SW 1271 (cell line): ENCODE measurements around the gene ACSL3.
"Not testable (repeated sequence)": the region's sequence is repeated elsewhere in the genome, so short reads cannot be mapped to it uniquely, and the experiment has no call there.

Source experiments
- DNase-seq, 2 experiments: peaks; one replicate each; lab custom pipeline; 2025; lab: John Stamatoyannopoulos, UW

Gene ACSL3

DNA sequence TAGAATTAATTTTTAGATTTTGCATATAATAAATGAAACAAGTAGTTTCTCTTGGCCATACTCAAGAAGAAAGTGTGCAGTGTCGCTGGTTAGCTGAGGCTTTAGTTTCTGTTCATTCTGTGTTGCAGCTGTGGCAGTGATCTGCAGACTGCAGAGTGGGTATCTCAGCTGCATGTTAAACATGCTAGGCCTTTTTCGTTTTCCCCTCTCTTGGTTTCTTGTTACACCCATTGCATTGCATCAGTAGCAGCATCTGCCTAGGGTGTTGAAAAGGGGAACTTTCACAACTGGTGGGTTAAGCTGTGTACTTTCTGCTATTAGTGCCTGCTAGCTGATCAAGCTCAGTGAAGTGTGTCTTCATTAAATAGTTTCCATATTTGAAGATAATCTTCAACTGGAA, 51.3 kb downstream of the ACSL3 start:
- no peak for DNase-seq

DNA sequence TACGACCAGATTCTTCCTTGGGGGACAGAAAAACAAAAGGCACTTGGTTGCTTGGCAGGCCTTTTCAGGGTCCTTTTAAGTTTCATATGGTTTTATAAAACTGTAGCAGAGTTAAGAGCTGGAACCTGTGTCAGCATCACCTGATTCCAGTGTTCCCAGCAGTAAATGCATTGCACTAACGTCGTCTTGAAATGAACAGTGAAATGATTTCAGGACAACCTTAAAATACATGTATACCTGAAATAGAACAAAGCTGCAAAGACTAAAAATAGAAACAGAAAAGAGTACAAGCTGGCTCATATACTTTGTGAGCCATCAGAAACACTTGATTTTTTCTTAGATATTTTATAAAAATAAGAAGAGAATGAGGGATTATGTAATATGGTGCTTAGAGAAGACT, 51.9 kb downstream of the ACSL3 start:
- no peak for DNase-seq

DNA sequence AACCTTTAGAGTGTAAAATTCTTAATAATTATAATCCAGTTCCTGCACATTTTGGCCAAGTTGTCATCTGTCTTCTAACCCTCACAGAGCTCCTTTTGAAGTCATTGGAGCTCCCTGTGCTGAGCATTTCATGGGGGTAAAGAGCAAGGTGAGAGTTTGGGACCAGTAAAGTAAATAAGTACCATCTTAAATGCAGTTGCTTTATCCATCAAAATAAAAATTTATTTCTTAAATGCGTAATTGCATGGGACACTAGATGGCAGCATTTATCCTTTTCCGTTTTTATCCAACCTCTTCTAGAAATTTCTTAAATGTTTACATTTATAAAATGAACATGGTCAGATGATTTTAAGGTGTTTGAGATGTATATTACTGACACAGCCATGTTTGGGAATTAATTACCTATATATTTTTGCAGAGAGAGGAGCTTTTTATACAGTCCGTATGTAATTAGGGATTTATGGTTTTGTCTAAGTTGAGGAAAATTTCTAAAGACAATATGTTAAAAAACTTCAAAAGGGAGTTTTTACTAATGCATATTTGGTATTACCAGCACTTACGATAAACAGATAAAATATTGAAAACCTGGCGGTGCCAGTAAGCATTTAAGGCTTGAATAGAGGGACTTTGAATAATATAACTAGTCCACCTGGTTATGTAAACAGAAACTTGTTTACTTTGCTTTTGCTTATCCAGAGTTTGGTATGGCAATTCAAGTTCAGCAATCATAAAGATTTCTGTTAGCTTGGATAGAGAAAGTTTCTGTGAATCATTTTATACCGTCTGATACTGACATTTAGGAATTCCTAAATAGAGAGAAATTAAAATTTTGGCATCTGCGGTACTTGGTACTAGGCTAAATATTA, 54.5 kb downstream of the ACSL3 start:
- DNase-seq: peak in 1 of 2 experiments; percentile 9

DNA sequence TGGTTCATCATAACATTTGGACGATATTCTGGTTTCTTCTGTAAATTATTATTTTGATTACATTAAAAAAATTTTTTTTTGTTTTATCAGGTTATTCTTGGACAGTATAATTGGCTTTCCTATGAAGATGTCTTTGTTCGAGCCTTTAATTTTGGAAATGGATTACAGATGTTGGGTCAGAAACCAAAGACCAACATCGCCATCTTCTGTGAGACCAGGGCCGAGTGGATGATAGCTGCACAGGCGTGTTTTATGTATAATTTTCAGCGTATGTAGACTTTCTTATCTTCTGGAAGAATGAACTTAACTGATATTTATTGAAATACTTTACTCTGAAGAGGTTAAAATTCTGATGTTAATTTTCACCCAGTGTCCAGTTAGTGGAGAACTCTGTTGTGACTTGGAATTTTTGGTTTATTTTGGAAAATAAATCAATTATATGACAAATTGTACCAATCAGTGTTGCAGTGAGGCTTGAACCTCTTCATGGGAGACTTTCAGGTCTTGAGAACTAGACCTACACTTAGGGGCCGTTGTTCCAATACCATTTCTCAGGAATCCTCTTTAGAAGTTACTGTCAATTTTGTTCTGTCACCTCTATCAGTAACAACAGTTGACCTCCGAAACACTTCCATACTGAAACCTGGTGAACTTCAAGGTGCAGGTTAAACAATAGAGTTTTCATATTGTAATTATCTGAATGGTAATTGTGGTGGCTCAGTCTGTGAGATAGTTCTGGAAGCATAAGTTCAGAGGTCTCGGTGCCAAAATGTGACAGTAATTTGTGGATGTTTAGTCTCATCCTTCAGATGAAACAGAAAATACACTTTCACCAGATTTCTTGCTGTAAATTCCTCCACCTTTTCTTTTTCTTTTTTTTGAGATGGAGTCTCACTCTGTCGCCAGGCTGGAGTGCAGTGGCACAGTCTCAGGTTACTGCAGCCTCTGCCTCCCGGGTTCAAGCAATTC, 55.7 kb downstream of the ACSL3 start:
- no peak for DNase-seq

DNA sequence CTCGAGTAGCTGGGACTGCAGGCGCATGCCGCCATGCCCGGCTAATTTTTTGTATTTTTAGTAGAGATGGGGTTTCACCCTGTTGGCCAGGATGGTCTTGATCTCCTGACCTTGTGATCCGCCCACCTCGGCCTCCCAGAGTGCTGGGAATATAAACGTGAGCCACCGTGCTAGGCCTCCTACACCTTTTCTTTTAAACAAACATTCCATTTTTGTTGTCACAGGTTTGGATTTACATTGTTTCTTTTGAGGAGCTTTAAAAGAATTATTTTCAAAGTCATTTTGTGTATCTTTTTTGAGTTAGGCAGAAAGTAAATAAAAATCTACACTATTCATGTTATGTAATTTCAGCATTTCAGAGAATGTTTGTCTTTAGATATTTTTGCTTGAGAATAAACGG, 56.4 kb downstream of the ACSL3 start:
- DNase-seq: not testable (repeated sequence)

DNA sequence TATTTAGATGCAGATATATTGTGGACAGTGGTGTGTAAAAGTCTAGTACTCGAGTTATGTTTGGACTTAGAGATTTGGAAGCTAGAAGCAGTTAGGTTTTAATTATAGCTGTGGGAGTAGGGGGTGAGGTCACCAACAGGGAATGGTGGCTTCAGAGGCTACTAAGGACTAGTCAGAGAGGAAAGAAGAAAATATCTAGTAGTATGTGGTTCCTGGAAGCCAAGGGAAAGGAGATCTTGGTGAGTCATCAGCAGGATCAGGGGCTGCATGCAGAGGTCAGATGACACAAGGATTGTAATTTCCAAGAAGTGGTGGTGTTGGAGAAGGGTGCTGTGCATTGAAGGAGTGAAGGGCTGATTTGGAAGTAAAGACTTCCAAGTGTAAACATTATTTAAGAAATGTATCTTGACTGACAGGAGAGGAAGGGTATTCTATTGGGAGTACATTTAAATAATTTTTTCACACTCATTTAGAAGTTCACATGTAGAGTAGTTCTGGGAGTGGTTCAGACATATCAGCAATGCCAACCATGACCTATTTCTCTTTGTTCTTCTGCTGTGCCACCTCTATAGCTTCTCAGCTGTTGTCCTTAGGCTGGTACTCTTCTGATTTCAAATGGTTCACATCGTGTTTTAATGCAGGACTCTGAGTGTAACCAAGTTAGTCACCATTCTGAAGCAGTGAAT, 59.1 kb downstream of the ACSL3 start:
- DNase-seq: peak in 1 of 2 experiments; percentile 67

DNA sequence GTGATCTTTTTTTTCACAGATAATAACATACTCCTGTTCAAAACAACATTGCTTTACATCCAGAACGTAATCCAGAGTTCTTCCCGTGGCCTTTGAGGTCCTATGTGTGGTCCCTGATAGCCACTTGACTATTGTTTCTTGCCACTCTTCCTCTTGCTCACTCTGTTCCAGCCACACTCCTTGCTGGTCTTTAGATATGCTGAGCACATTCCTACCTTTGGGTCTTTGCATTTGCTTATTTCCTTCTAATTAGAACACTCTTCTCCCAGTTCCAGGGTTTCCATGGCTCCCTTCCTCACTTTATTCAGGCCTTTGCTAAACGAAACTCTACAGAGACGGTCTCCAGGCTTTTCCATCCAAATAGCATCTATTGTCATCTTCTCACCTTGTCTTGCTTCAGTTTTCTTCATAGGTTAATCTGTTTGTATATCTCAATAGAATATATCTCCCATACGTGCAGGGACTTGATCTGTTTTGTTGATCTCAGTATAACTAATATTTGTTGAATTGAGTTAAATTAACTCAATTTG, 59.9 kb downstream of the ACSL3 start:
- no peak for DNase-seq

DNA sequence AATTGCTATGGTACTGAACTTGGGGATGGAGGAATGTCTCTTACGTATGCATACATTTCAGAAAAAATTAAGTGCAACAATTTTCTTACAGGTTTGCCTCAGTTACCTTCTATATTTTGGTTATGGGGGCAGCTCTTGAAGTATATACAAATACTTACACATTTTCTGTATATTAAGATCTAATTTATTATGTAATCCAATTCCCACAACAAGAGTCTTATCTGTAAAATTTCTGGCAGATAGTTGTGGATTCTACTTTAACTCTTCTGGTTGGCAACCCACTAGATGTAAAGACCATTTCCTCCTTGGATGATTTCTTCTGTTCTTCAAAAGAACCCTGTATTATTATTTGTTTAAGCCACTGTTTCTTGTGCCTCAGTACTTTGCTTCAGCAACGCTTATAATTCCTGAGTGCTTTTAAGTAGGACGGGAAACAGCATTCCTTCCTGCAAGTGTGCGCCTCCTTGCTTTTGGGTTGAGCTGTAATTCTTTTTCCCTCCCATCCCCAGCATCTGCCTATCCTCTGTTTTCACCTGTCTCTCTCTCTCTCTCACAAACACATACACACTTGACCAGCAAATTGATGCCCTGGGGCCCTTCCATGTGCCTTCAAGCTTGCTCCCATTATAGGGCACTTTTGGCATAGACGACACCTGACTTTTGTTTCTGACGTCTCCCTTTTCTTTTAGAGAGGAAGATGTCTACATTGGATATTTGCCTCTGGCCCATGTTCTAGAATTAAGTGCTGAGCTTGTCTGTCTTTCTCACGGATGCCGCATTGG, 61.4 kb downstream of the ACSL3 start:
- no peak for DNase-seq

DNA sequence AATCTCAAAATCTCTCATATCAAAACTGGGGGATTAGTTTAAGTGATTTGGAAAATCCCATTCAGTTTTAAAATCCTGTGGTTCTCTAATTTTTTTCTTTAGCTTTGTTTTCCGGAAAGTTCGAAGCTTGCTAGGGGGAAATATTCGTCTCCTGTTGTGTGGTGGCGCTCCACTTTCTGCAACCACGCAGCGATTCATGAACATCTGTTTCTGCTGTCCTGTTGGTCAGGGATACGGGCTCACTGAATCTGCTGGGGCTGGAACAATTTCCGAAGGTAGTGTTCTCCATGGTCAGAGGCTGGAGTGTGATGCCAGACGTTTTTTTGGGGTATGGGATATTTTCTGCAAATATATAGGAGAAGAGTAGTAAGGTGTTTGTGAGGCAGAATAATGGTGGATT, 66.1 kb downstream of the ACSL3 start:
- no peak for DNase-seq

DNA sequence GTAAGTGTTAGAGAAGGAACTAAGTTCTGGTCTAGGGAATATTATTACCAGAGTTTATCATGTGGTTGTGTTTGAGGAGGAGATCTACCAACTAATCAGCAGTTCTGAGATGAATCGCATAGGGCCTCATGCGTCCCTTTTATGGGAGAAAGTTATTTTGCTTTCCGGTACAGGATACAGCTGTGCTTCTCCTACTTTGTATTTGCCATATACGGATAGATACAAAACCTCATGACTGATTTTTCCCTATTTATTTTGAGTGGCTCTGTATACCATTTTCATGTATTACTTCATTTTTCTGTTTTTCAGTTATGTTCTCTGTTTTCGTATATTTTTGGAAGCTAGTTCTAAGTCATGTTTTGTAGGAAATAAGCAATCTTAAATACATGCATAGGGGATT, 66.8 kb downstream of the ACSL3 start:
- no peak for DNase-seq

DNA sequence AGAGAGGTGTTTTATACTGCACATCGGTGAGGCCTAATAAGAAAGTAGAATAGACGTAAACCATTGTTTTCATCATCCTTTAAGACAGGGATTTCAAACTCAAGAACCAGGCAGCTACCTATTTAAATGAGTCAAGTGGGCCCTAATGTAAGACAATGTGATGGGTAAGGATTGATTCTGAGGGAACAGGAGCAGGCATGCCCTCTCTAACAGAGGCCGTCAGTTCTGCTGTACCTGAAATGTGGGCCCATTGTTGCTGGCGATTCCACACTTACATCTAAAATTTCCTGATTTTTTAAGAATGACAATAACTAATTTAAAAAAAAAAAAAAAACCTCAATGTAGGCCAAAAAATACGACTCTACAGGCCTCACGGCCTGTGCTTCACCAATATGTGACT, 67.5 kb downstream of the ACSL3 start:
- DNase-seq: no peak

DNA sequence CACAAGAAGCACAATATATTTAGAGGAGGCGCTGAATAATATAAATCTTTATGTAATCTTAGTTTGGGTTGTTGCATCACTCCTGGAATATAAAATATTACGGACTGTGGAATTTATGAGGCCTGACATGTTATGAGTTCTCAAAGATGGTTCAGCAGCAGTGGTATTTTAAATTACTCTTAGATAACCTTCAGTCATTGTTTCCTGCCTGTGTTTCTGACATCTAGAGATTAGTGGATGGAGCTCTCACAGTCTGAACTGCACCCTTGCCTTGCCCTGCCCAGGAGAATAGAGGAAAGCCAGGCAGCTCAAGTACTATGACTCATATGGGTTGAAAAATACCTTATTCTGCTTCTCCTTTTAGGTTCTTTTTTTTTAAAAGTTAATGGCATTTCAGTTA, 70.0 kb downstream of the ACSL3 start:
- no peak for DNase-seq

DNA sequence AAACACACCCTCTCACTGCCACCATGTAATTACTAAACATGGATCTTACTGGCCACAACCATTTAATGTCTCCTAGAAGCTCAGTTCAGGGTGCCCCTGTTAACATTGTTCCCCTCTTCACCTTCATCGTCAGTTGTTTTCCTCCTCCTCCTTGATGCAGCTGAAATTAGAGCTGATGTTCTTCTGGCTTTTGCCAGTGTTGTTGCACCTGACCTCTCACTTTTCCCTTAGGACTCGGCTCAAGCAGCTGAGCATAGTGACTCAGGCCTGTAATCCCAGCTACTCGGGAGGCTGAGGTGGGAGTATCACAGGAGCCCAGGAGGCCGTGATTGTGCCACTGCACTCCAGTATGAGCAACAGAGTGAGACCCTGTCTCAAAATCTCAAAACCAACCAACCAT, 70.8 kb downstream of the ACSL3 start:
- no peak for DNase-seq

DNA sequence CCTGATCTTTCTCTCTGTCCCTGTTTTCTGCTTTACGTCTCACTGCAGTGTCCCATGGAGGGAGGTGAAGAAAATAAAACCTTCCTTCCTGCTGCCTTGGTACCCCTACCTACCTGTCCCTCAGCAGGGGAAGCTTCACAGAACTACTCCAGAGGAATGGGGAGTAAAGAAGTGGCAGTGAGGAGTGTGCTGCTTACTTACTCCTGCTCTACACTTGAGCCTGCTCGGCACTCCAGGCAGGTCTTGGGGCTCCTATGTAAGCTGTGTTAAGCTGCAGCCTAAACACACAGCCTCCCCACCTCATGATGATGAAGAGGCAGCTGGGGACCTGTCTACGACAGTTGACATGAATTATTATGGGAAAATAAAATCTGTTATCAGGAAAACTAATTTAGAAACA, 72.6 kb downstream of the ACSL3 start:
- DNase-seq: no peak

DNA sequence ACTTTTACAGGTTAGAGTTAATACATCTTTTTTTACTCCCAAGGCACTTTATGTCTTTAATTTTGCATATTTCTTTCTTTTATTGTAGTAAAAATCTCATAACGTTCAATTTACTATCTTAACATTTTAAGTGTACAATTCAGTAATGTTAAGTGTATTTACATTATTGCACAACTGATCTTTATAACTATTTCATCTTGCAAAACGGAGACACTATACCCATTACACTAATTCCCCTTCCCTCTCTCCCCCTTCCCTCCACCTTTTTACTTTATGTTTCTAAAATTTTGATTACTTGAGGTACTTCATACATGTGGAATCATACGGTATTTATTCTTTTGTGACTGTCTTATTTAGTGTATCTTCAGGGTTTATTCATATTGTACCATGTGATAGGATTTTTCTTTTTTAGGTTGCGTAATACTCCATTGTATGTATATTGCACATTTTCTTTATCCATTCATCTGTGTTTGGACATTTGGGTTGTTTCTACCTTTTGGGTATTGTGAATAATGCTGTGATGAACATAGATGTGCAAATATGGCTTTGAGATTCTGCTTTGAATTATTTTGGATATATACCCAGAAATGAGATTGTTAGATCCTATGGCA, 75.0 kb downstream of the ACSL3 start:
- no peak for DNase-seq

DNA sequence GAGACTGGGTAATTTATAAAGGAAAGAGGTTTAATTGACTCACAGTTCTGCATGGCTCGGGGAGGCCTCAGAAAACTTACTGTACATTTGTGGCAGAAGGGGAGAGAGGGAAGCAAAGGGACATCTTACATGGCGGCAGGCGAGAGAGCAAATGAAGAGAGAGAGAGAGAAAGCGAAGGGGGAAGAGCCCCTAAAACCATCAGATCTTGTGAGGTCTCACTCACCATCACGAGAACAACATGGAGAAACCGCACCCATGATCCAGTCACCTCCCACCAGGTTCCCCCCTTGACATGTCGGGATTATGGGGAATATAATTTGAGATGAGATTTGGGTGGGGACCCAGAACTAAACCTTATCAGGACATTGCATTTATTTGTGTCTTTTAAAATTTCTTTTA, 75.9 kb downstream of the ACSL3 start:
- no peak for DNase-seq

DNA sequence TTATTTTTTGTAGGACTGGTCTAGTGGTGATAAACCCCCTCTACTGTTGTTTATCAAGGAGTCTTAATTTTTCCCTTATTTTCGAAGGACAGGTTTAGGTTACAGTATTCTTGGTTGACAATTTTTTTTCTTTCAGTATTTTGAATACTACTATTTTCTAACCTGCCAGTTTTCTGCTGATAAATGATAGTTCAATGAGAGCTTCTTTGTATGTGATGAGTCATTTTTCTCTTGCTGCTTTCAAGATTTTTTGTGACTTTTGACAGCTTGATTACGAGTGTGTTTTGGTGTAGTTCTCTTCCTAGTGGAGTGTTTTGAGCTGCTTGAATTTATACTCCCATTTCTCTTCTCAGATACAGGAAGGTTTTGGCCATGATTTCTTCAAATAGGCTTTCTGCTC, 77.5 kb downstream of the ACSL3 start:
- no peak for DNase-seq

DNA sequence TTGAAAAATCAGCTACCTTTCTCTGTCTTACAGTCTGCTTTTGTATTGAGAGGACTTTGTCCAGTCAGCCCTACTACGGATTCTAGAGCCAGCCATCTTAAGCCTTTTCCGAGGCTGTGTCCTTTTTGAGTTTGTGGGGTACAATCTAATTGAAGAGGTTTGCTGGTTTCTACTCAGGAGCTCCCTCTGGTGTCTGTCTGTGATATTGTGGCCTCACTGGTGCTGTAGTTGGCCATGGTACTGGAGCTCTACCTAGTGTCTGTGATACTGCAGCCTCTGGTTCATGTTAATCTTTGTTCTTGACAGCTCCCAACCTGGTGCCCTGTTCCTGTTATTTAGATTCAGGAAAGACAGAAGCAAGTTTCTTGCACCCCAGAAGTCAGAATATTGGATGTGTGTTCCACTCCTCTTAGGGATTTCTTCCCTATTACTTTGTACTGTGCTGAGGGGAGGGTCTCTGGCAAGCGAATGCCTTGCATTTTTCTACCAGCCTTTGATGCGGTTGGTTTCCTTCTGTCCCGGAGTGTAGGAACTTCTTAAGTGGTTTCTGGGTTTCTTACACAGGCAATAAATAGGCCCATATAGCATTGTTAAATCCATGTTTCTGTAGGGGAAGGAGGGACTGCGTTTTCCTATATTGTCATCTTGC, 78.5 kb downstream of the ACSL3 start:
- DNase-seq: peak in 1 of 2 experiments; percentile 67

DNA sequence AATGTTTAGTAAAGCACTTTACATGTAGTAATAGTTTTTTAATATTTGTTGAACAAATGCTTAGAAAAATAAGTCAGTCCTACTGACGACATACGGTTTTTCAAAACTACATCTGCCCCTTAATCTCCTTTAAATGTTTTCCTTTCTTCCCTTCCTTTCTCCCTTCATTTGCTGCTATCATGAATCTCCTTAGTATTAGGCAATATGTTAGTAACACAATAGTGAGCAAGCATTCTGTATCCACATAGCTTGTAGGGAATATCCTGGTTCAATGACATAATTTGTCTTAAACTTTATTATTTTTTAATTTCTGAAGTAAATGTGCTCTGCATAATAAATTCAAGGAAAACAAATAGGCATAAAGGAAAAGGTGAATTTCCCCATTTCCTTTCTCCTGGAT, 79.1 kb downstream of the ACSL3 start:
- DNase-seq: no peak

DNA sequence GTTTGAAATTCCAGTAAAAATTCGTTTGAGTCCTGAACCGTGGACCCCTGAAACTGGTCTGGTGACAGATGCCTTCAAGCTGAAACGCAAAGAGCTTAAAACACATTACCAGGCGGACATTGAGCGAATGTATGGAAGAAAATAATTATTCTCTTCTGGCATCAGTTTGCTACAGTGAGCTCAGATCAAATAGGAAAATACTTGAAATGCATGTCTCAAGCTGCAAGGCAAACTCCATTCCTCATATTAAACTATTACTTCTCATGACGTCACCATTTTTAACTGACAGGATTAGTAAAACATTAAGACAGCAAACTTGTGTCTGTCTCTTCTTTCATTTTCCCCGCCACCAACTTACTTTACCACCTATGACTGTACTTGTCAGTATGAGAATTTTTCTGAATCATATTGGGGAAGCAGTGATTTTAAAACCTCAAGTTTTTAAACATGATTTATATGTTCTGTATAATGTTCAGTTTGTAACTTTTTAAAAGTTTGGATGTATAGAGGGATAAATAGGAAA, 80.7 kb downstream of the ACSL3 start:
- no peak for DNase-seq
